Measurements from ENCODE around the gene OSBP.

The OSBP gene

DNA sequence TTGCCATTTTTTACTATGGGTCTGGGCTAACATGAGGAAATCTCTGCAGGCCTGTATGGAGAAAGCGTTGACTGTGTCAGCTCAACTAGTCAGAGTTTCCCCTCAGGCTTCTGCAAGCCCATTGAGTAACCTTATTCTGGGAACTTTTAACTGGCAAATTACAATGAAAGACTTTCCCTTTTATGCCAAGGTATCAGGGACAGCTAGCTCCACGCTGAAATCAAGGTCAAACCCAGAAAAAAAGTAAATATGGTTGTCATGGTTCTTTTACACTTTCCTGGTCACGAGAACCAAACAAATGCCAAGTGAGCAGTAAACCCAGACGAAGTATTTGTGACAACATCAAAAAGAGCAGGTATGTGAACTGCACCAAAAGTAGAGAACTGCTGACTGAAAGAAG is 13.8 kb downstream of the OSBP start:
- DNase-seq (ENCODE audit: low spot score): no peak
- TF ChIP-seq, protein P1, sequence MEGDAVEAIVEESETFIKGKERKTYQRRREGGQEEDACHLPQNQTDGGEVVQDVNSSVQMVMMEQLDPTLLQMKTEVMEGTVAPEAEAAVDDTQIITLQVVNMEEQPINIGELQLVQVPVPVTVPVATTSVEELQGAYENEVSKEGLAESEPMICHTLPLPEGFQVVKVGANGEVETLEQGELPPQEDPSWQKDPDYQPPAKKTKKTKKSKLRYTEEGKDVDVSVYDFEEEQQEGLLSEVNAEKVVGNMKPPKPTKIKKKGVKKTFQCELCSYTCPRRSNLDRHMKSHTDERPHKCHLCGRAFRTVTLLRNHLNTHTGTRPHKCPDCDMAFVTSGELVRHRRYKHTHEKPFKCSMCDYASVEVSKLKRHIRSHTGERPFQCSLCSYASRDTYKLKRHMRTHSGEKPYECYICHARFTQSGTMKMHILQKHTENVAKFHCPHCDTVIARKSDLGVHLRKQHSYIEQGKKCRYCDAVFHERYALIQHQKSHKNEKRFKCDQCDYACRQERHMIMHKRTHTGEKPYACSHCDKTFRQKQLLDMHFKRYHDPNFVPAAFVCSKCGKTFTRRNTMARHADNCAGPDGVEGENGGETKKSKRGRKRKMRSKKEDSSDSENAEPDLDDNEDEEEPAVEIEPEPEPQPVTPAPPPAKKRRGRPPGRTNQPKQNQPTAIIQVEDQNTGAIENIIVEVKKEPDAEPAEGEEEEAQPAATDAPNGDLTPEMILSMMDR (IDR thresholded peaks at IDR 0.05; ENCODE audit: extremely low read depth, missing control alignments): no peak

DNA sequence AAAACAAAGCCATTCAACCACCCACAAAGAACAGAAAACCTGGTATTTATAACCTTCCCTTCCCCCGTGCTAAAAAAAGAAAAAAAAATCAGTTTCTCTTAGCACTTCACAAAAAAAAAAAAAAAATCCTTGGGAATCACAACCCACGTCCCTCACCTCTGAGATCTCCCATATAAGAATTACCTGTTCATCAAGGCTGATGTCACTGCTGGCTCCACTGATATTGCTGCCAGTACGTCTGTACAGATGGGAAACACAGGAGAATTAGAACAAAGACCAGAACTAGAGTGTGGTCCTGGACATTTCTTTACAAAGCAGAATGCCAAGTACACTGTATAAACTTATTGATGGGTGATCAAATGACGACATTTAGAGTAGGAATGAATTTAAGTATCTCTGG is 14.9 kb downstream of the OSBP start:
- TF ChIP-seq, protein P1 (IDR thresholded peaks at IDR 0.05; ENCODE audit: extremely low read depth, missing control alignments): no peak
- no peak for DNase-seq (ENCODE audit: low spot score)

DNA sequence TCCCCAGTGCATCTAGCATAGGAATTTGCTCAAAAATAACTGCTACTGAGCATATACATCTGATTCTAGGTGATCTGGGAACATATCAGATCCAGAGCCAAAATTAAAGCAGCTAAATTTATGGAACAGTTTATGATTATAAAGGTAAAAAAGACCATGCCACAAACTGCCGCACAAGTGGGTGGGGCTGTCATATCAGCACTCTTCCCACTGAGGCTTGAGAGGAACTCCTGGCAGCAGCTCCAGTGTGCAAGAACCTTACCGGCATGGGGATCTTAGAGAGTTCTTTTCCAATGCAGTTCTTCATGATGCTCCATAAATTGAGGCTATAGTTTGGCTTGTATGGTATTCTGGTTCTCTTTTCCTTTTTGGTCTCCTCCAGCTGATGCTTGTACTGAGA is 15.3 kb downstream of the OSBP start:
- DNase-seq (ENCODE audit: low spot score): no peak
- TF ChIP-seq, protein P1 (IDR thresholded peaks at IDR 0.05; ENCODE audit: extremely low read depth, missing control alignments): no peak

DNA sequence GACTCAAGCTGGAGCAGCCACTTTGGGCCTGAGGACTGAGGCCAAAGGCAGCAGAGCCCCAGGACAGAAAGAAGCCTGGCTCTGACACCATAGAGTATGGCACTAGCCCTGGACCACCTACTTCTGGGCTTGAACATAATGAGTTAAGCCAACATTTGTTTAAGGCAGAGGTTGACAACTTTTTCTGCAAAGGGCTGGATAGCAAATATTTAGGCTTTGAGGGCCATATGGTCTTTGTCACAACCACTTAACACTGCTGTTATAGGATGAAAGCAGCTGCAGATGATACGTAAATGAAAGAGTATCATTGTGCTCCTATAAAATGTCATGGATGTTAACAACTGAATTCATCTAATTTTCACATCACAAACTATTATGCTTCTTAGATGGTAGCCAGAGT is 16.6 kb downstream of the OSBP start:
- DNase-seq (ENCODE audit: low spot score): no peak
- TF ChIP-seq, protein P1 (IDR thresholded peaks at IDR 0.05; ENCODE audit: extremely low read depth, missing control alignments): no peak

DNA sequence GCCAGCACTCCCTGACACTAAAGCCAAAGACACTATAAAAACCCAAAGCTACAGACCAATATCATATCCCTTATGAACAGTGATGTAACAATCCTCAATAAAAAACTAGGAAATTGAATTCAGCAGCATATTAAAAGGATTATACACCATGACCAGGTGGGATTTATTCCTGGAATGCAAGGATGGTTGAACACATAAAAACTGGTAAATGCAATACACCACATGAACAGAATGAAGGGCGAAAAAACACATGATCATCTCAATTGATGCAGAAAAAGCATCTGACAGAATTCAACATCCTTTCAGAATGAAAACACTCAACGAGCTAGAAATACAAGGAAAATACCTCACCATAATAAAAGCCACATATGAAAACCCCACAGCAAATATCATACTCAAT is 31.3 kb downstream of the OSBP start:
- TF ChIP-seq, protein P1 (IDR thresholded peaks at IDR 0.05; ENCODE audit: extremely low read depth, missing control alignments): no peak
- no peak for DNase-seq (ENCODE audit: low spot score)

DNA sequence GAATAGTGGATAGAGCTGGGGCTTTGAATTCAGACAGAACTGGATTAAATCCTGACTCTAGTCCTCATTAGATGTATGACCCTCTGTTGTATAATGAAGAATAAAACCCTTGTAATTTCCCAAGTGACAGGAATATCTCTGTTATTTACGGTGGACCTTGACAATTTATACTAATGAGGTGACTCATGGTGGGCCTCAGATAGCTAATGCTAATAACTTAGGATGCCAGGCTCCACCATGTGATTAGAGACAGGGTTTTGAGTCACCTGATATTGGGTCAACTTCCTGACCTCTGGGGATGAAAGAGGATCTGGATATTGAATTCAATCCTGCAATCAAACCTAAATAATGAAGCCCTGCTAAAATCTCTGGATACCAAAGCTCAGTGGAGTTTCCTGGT is 33.6 kb downstream of the OSBP start:
- TF ChIP-seq, protein P1 (IDR thresholded peaks at IDR 0.05; ENCODE audit: extremely low read depth, missing control alignments): no peak
- no peak for DNase-seq (ENCODE audit: low spot score)

GRCh38 chr11:59578369-59578768 is 37.2 kb downstream of the OSBP start:
- TF ChIP-seq, protein P1 (IDR thresholded peaks at IDR 0.05; ENCODE audit: extremely low read depth, missing control alignments): no peak
- no peak for DNase-seq (ENCODE audit: low spot score)

Measured in GM20000 (cell line).